HL-60 (cell line): ENCODE results near the gene CEP89.

Experiments used
- DNase-seq, 2 experiments: peaks; one replicate each; pipeline ENCODE4 v3.0.0-alpha.2; 2010 to 2020; ENCODE audit warnings: low read depth in 1 of 2, low spot score in 1 of 2
- H3K27ac ChIP-seq: fragments of 250-450 bp; sonication (Bioruptor Pico); replicated peaks from 2 replicates; pipeline ENCODE4 v1.5.1; 2020; ENCODE audit warnings: mild to moderate bottlenecking, moderate library complexity
- H3K27me3 ChIP-seq: fragments of 250-450 bp; sonication (Bioruptor Pico); 2 replicates; pipeline ENCODE4 v1.5.1; 2021; ENCODE audit warnings: mild to moderate bottlenecking, moderate library complexity; ENCODE audit not compliant: insufficient read depth, poor library complexity, severe bottlenecking
- H3K4me3 ChIP-seq: replicated peaks from 2 replicates; pipeline ENCODE4 v1.5.1; 2011; ENCODE audit warnings: mild to moderate bottlenecking, control low read depth, low read length; ENCODE audit not compliant: insufficient read depth
- GABPA ChIP-seq: IDR thresholded peaks from 2 replicates; pipeline ENCODE4 v1.6.1; 2012; ENCODE audit warnings: low read depth
- POLR2AphosphoS5 ChIP-seq: IDR thresholded peaks from 2 replicates; pipeline ENCODE4 v1.6.1; 2012; ENCODE audit warnings: low read depth
- REST ChIP-seq: IDR thresholded peaks from 2 replicates; pipeline ENCODE4 v1.6.1; 2012; ENCODE audit warnings: low read depth; ENCODE audit not compliant: insufficient replicate concordance
- SPI1 ChIP-seq: IDR thresholded peaks from 2 replicates; pipeline ENCODE4 v1.6.1; 2012; ENCODE audit warnings: low read depth, mild to moderate bottlenecking, borderline replicate concordance
- TF ChIP-seq, protein P1 (sequence below): IDR thresholded peaks from one replicate; pipeline ENCODE4 v1.5.1; 2011; ENCODE audit warnings: low read length, control low read depth, inconsistent platforms; ENCODE audit not compliant: insufficient read depth

The CEP89 gene

GRCh38 chr19:32880622-32881021 lies 91.1 kb downstream of the CEP89 start:
- no peak overlapping the region for H3K4me3 ChIP-seq
- TF ChIP-seq, protein P1, sequence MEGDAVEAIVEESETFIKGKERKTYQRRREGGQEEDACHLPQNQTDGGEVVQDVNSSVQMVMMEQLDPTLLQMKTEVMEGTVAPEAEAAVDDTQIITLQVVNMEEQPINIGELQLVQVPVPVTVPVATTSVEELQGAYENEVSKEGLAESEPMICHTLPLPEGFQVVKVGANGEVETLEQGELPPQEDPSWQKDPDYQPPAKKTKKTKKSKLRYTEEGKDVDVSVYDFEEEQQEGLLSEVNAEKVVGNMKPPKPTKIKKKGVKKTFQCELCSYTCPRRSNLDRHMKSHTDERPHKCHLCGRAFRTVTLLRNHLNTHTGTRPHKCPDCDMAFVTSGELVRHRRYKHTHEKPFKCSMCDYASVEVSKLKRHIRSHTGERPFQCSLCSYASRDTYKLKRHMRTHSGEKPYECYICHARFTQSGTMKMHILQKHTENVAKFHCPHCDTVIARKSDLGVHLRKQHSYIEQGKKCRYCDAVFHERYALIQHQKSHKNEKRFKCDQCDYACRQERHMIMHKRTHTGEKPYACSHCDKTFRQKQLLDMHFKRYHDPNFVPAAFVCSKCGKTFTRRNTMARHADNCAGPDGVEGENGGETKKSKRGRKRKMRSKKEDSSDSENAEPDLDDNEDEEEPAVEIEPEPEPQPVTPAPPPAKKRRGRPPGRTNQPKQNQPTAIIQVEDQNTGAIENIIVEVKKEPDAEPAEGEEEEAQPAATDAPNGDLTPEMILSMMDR, result no peak
- no peak for TF ChIP-seq POLR2AphosphoS5
- no peak for TF ChIP-seq GABPA
- TF ChIP-seq SPI1, result no peak
- TF ChIP-seq REST, result no peak
- H3K27ac ChIP-seq, result no peak overlapping the region
- no peak for DNase-seq
- no peaks in the 10 kb centered on the region for H3K27me3 ChIP-seq

DNA sequence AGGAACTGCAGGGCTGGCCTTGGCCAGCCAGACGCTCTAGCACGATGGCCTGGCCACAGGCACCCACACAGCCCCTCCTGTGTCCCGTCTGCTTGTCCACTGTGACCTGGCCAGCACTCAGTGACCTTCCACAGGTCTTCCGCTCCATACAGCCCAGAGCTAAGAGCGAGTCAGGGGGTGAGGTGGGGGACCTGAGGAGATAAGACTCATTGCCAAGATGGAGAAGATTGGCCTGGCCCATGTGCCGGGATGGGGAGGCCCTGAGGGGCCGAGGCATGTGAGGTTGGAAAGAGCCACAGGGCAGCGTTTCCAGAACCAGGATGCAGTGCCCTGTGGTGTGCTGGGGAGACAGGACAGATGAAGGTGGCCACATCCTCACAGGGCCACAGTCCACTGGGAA lies 92.0 kb downstream of the CEP89 start:
- Histone ChIP-seq H3K27me3 (no peaks in the 10 kb centered on the region), H3K4me3 (no peak overlapping the region), H3K27ac (no peak overlapping the region)
- TF ChIP-seq, protein P1, result no peak
- no peak for DNase-seq

DNA sequence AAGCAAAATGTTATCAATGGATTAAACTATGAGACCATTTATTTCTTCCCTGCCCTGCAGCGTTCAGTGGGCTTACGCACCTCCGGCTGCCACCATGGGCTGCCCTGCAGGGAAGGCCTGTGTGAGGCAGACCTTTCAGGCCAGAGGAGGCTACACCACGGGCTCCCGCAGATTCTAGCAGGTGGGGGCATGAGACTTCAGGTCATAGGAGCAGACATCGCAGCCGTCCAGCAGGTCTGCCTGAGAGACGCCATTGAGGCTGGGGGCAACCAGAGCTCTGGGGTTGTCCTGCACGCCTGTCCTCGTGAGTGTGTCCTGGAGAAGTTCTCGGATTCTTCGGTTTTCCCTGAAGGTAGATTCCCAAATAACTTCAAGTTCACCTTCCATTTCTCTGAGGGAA lies 92.8 kb downstream of the CEP89 start:
- no peak overlapping the region for H3K4me3 ChIP-seq
- DNase-seq, result no peak
- no peak for TF ChIP-seq SPI1
- TF ChIP-seq, protein P1, result no peak
- TF ChIP-seq REST, result no peak
- TF ChIP-seq POLR2AphosphoS5, result no peak
- no peak for TF ChIP-seq GABPA

GRCh38 chr19:32877977-32878745 lies 93.6 kb downstream of the CEP89 start:
- TF ChIP-seq GABPA (no peak), REST (no peak), POLR2AphosphoS5 (no peak), SPI1 (no peak)
- TF ChIP-seq, protein P1, result no peak

More for the DNA sequence above, 92.8 kb downstream of the CEP89 start:
- Histone ChIP-seq H3K27ac (no peak overlapping the region), H3K27me3 (no peaks in the 10 kb centered on the region)

More at GRCh38 chr19:32877977-32878745, 93.6 kb downstream of the CEP89 start:
- no peak overlapping the region for H3K27ac ChIP-seq
- H3K27me3 ChIP-seq, result no peaks in the 10 kb centered on the region
- no peak for DNase-seq
- H3K4me3 ChIP-seq, result no peak overlapping the region
